Trophoblast cell (in vitro differentiated cells and primary cell): ENCODE measurements around the gene ST6GALNAC4.

ENCODE experiments used
- DNase-seq, 2 donors: peaks; one replicate each; pipeline ENCODE4 v3.0.0-alpha.2; 2016
- H2AFZ ChIP-seq: 2 replicates; pipeline ENCODE4 v1.6.1; 2013; ENCODE audit warnings: low read length, moderate library complexity, mild to moderate bottlenecking; ENCODE audit not compliant: insufficient read depth, poor library complexity
- H2AK5ac ChIP-seq: 2 replicates; pipeline ENCODE4 v1.6.1; 2013; ENCODE audit warnings: mild to moderate bottlenecking, low read length
- H2BK120ac ChIP-seq: 2 replicates; pipeline ENCODE4 v1.6.1; 2013; ENCODE audit warnings: low read length, mild to moderate bottlenecking, moderate library complexity; ENCODE audit not compliant: insufficient read depth, poor library complexity
- H2BK12ac ChIP-seq: 2 replicates; pipeline ENCODE4 v1.6.1; 2013; ENCODE audit warnings: mild to moderate bottlenecking, low read length, moderate library complexity
- H2BK5ac ChIP-seq: 2 replicates; pipeline ENCODE4 v1.6.1; 2013; ENCODE audit warnings: low read length, low read depth, moderate library complexity, mild to moderate bottlenecking; ENCODE audit not compliant: poor library complexity
- H3K14ac ChIP-seq: 2 replicates; pipeline ENCODE4 v1.6.1; 2013; ENCODE audit warnings: mild to moderate bottlenecking, low read length
- H3K18ac ChIP-seq: 2 replicates; pipeline ENCODE4 v1.6.1; 2013; ENCODE audit warnings: mild to moderate bottlenecking, low read length
- H3K23ac ChIP-seq: 2 replicates; pipeline ENCODE4 v1.6.1; 2013; ENCODE audit warnings: low read length
- H3K27ac ChIP-seq: 2 replicates; pipeline ENCODE4 v1.5.1; 2013; ENCODE audit warnings: low read depth, mild to moderate bottlenecking, inconsistent platforms, low read length, moderate library complexity
- H3K27me3 ChIP-seq: 2 replicates; pipeline ENCODE4 v1.6.1; 2013; ENCODE audit warnings: inconsistent platforms, mild to moderate bottlenecking, low read length, moderate library complexity; ENCODE audit not compliant: insufficient read depth
- H3K36me3 ChIP-seq, 2 experiments: 1 replicate in 1 of 2; 2 replicates in 1 of 2; pipeline ENCODE4 v1.6.1; 2013; ENCODE audit warnings: low read length in 2 of 2, mild to moderate bottlenecking in 2 of 2, moderate library complexity in 1 of 2; ENCODE audit not compliant: insufficient read depth in 2 of 2, control insufficient read depth in 1 of 2
- H3K4ac ChIP-seq: 2 replicates; pipeline ENCODE4 v1.6.1; 2013; ENCODE audit warnings: low read depth, mild to moderate bottlenecking, low read length, moderate library complexity
- H3K4me1 ChIP-seq, 2 experiments: 1 replicate in 1 of 2; 2 replicates in 1 of 2; pipeline ENCODE4 v1.6.1; 2013; ENCODE audit warnings: low read length in 2 of 2, mild to moderate bottlenecking in 2 of 2, moderate library complexity in 1 of 2; ENCODE audit not compliant: insufficient read depth in 2 of 2, control insufficient read depth in 1 of 2
- H3K4me2 ChIP-seq: 2 replicates; pipeline ENCODE4 v1.6.1; 2013; ENCODE audit warnings: inconsistent platforms, mild to moderate bottlenecking, low read length, moderate library complexity
- H3K4me3 ChIP-seq: 2 replicates; pipeline ENCODE4 v1.5.1; 2013; ENCODE audit warnings: mild to moderate bottlenecking, low read depth, low read length, inconsistent platforms
- H3K79me1 ChIP-seq: one replicate; pipeline ENCODE4 v1.6.1; 2013; ENCODE audit warnings: low read length
- H3K79me2 ChIP-seq: 2 replicates; pipeline ENCODE4 v1.6.1; 2013; ENCODE audit warnings: low read length, mild to moderate bottlenecking; ENCODE audit not compliant: control insufficient read depth, insufficient read depth, poor library complexity
- H3K9ac ChIP-seq: 2 replicates; pipeline ENCODE4 v1.6.1; 2013; ENCODE audit warnings: mild to moderate bottlenecking, low read length
- H3K9me3 ChIP-seq: 2 replicates; pipeline ENCODE4 v1.6.1; 2013; ENCODE audit warnings: low read depth, mild to moderate bottlenecking, control low read depth, inconsistent platforms, low read length; ENCODE audit not compliant: insufficient read depth
- H4K12ac ChIP-seq: 2 replicates; pipeline ENCODE4 v1.6.1; 2013; ENCODE audit warnings: low read depth, mild to moderate bottlenecking, low read length, moderate library complexity
- H4K8ac ChIP-seq: 2 replicates; pipeline ENCODE4 v1.6.1; 2013; ENCODE audit warnings: low read depth, mild to moderate bottlenecking, low read length, moderate library complexity
- H4K91ac ChIP-seq: one replicate; pipeline ENCODE4 v1.6.1; 2013; ENCODE audit warnings: low read depth, mild to moderate bottlenecking, low read length, moderate library complexity
- WGBS: extraction: QIAGEN DNeasy Blood & Tissue Kit; methylation state at CpG from one replicate; pipeline ENCODE4 v1.1.7; 2013; ENCODE audit warnings: missing lambda C conversion rate; ENCODE audit not compliant: insufficient read length, insufficient coverage; ENCODE audit errors: extremely low coverage; 5-methylcytosine and 5-hydroxymethylcytosine counted together

ST6GALNAC4 gene

DNA sequence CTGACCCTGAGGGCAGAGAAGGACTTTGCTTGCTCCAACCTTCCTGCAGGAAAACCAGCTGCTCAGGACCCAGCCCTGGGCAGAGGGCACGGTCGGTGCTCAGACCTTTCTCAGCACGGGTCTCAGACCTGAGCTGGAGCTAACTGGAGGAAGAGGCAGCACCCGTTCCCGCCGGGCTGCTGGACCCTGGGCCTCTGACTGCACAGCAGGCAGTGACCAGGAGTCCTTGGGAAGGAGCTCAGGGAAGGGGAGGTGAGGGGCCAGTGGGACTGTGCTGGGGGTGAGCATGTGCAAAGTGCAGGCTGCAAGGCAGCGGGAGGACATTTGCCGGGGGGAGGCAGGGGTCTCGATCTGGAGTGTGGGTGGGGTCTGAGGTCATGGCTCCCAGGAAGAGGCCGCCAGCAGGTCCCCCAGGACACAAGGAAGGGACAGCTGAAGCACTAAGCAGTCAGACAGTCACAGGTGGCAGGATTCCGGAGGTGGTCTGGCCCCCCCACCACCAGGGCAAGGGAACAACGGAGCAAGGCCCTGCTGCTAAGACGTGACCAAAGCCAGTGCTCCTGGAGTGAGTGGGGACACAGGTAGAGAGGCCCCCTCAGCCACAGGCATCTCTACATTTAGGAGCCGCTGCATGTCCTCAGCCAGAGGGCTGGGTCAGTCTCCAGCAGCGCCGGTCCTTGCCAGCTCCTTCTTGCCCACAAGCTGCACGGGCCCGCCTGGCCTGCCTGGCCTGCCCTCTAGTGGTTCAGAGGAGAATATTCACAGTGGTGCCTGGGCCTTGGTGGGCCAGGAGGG lies 25.6 kb upstream of the ST6GALNAC4 start:
- Histone ChIP-seq H3K9me3 (no peaks in the 10 kb centered on the region), H2AFZ (no peak overlapping the region), H3K4ac (no peak overlapping the region), H3K23ac (no peak overlapping the region), H2AK5ac (no peak overlapping the region), H3K4me2 (no peak overlapping the region), H3K4me3 (no peak overlapping the region), H2BK120ac (no peak overlapping the region), H3K27ac (no peak overlapping the region), H3K14ac (no peak overlapping the region), H4K8ac (no peak overlapping the region), H3K36me3 (peaks cover 56 to 59% of the 10 kb centered on the region in 2 experiments), H3K27me3 (no peaks in the 10 kb centered on the region), H3K79me2 (no peaks in the 10 kb centered on the region), H3K18ac (no peak overlapping the region), H2BK5ac (no peak overlapping the region), H3K79me1 (peaks cover 2% of the 10 kb centered on the region), H3K9ac (no peak overlapping the region), H3K4me1 (peaks cover 4 to 7% of the 10 kb centered on the region in 2 experiments), H2BK12ac (no peak overlapping the region), H4K91ac (no peak overlapping the region), H4K12ac (no peak overlapping the region)
- peak in 1 of 2 donors; percentile 73 for DNase-seq
- WGBS, result no CpG with 5 or more reads among the region's 18 CpGs

DNA sequence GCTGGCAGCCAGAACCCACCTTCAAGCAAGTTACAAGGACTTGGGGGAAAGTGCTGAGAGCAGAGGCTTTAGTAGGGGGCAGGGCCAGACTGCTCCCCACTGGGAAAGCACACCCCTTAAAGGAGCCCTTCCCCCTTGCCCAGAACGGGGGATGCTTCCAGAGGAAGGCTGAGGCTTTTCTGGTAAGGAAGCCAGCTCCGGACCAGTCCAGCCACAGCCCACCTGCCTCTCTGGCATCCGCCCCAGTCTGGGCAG lies 25.0 kb upstream of the ST6GALNAC4 start:
- DNase-seq, result no peak
- Histone ChIP-seq H3K36me3 (peaks cover 56 to 59% of the 10 kb centered on the region in 2 experiments), H4K8ac (no peak overlapping the region), H3K18ac (no peak overlapping the region), H4K91ac (no peak overlapping the region), H3K79me2 (peaks cover 3% of the 10 kb centered on the region), H3K79me1 (peaks cover 4% of the 10 kb centered on the region), H2AK5ac (no peak overlapping the region), H2AFZ (no peak overlapping the region), H3K4me1 (peaks cover 4 to 10% of the 10 kb centered on the region in 2 experiments), H2BK120ac (no peak overlapping the region), H3K4me2 (no peak overlapping the region), H3K4me3 (no peak overlapping the region), H4K12ac (no peak overlapping the region), H3K27me3 (no peaks in the 10 kb centered on the region), H2BK5ac (no peak overlapping the region), H3K4ac (no peak overlapping the region), H3K27ac (no peak overlapping the region), H3K9ac (no peak overlapping the region), H3K9me3 (no peaks in the 10 kb centered on the region), H2BK12ac (no peak overlapping the region), H3K14ac (no peak overlapping the region), H3K23ac (no peak overlapping the region)
- no CpG with 5 or more reads among the region's 3 CpGs for WGBS

DNA sequence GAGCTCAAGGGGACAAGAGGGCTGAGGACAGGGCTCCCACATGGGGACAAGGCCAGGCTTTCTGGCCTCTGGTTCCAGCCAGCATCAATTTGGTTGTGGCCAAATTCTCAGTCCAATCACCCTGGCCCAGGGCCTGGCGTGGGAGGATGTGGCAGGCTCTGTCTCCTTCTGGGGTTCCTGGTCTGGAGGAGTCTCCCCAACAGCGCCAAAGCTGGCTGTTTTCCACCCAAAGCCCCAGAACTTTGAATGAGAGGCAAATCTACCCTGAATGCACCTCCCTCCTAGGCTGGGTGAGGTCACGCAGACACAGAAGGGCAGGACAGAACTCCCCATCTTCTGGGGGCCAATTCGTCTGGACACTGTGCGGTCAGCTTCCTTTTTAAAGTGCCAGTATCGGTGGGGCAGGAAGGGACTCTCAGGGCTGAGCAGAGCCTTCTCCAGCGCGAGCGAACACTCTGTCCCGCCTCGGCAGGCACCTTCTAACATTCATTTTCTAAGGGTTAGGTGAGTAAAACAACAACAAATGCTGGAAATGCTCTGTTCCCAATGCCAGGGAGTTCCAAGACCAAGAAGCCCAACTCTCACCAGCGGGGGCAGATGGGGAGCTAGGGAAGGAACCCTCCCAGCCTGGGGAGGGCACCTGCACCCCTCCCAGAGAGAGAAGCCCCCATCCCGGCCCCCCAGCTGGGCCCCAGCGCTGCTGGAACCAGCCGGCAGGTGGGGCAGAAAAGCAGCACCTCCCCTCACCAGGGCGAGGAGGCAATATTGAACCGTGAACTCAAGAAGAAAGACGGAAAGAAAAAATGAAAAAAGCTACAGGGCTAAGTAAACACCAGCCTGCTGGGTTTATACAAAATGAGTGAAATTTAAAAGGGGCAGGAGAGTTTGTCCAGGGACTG lies 24.5 kb upstream of the ST6GALNAC4 start:
- Histone ChIP-seq H3K23ac (no peak overlapping the region), H2BK12ac (no peak overlapping the region), H3K18ac (no peak overlapping the region), H3K27me3 (no peaks in the 10 kb centered on the region), H3K14ac (no peak overlapping the region), H3K4me2 (no peak overlapping the region), H3K79me1 (peaks cover 4% of the 10 kb centered on the region), H3K9ac (no peak overlapping the region), H4K91ac (no peak overlapping the region), H4K12ac (no peak overlapping the region), H4K8ac (no peak overlapping the region), H2AK5ac (no peak overlapping the region), H2BK120ac (no peak overlapping the region), H3K4me1 (peaks cover 9 to 14% of the 10 kb centered on the region in 2 experiments), H3K36me3 (peaks cover 57 to 58% of the 10 kb centered on the region in 2 experiments), H3K27ac (no peak overlapping the region), H2BK5ac (no peak overlapping the region), H2AFZ (no peak overlapping the region), H3K4ac (no peak overlapping the region), H3K9me3 (no peaks in the 10 kb centered on the region), H3K4me3 (no peak overlapping the region), H3K79me2 (peaks cover 3% of the 10 kb centered on the region)
- WGBS, result no CpG with 5 or more reads among the region's 18 CpGs
- no peak for DNase-seq

- no peak overlapping the region for H4K91ac ChIP-seq
- H3K27ac ChIP-seq, result no peak overlapping the region
- H2BK12ac ChIP-seq, result no peak overlapping the region
- no peak overlapping the region for H3K4me3 ChIP-seq
- no peak overlapping the region for H3K23ac ChIP-seq
- peaks cover 53 to 57% of the 10 kb centered on the region in 2 experiments for H3K36me3 ChIP-seq
- no peak for DNase-seq
- no peaks in the 10 kb centered on the region for H3K27me3 ChIP-seq
- peaks cover 4% of the 10 kb centered on the region for H3K79me1 ChIP-seq
- H4K12ac ChIP-seq, result no peak overlapping the region
- no peak overlapping the region for H3K14ac ChIP-seq
- H3K4me2 ChIP-seq, result no peak overlapping the region
- peaks cover 9 to 19% of the 10 kb centered on the region in 2 experiments for H3K4me1 ChIP-seq
- no peak overlapping the region for H4K8ac ChIP-seq
- peaks cover 3% of the 10 kb centered on the region for H3K79me2 ChIP-seq
- no peak overlapping the region for H3K9ac ChIP-seq
- no peaks in the 10 kb centered on the region for H3K9me3 ChIP-seq
- no CpG with 5 or more reads among the region's 4 CpGs for WGBS
- no peak overlapping the region for H2BK120ac ChIP-seq
- no peak overlapping the region for H2BK5ac ChIP-seq
- H3K18ac ChIP-seq, result no peak overlapping the region
- H2AFZ ChIP-seq, result no peak overlapping the region
- H2AK5ac ChIP-seq, result no peak overlapping the region
- no peak overlapping the region for H3K4ac ChIP-seq
Observed at GRCh38 chr9:127940593-127940992, 23.8 kb upstream of the ST6GALNAC4 start.
